ENCODE measurements around the gene GLIPR1.

GLIPR1 gene

DNA sequence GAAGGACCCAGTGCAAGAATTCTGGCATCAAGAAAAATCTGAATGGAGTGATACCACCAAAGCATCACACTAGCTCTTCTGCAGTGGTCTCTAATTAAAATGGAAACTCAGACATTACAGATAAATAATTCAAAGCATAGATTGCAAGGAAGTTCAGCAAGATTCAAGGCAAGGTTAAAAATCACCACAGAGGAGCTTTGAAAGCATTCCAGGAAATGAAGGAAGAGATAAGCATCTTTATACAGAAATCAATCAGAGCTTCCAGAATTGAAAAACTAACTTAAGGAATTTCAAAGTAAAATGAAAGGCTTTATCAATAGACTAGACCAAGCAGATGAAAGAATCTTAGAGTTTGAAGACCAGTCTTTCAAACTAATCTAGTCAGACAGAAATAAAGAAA, 20.4 kb upstream of the GLIPR1 start:
- TF ChIP-seq, protein P1, sequence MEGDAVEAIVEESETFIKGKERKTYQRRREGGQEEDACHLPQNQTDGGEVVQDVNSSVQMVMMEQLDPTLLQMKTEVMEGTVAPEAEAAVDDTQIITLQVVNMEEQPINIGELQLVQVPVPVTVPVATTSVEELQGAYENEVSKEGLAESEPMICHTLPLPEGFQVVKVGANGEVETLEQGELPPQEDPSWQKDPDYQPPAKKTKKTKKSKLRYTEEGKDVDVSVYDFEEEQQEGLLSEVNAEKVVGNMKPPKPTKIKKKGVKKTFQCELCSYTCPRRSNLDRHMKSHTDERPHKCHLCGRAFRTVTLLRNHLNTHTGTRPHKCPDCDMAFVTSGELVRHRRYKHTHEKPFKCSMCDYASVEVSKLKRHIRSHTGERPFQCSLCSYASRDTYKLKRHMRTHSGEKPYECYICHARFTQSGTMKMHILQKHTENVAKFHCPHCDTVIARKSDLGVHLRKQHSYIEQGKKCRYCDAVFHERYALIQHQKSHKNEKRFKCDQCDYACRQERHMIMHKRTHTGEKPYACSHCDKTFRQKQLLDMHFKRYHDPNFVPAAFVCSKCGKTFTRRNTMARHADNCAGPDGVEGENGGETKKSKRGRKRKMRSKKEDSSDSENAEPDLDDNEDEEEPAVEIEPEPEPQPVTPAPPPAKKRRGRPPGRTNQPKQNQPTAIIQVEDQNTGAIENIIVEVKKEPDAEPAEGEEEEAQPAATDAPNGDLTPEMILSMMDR (IDR thresholded peaks at IDR 0.05), result no peak

DNA sequence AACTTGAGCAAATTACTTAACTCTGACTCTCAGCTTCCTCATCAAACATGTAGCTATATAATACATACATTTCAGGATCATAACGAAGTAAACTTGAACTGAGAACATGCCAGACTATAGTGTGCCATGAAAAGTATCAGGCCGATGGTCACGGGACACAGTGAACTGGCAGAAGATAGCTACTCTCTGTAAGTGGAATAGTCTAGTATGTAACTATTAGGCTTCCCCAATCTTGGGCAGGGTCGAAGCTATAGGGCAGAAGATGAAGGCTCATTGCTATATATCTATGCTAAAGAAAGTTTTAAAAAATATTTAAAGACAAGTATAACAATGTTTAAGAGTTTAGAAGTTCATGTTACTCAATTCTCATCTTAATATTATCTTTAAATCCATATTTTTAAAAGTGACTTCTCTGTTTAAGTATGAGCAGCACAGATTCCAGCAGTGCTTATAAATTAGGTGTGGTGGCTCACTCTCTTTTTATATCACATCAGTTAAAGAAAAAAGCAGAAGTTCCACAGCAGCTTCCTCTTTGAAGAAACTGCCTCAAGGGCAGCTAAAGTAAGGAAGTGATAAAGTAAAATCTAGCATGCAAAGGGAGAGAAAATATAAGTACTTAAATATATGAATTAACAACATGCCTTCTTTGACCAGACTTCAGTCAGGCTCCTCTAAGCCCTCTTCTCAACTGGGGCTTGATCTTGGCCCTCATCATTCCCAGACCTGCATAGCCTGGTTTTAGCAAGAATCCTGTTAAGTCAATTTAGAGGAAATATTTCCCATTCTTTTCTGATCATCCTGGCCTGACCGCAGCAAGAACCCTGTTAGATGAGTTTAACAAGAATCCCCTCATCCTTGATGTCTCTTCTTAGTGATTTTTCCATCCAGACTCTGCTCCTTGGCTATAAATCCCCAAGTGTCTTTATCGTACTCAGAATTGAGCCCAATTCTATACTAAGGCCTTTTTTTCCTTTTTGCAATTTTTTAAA, 8.4 kb upstream of the GLIPR1 start:
- TF ChIP-seq, protein P1 (IDR thresholded peaks at IDR 0.05), result no peak

DNA sequence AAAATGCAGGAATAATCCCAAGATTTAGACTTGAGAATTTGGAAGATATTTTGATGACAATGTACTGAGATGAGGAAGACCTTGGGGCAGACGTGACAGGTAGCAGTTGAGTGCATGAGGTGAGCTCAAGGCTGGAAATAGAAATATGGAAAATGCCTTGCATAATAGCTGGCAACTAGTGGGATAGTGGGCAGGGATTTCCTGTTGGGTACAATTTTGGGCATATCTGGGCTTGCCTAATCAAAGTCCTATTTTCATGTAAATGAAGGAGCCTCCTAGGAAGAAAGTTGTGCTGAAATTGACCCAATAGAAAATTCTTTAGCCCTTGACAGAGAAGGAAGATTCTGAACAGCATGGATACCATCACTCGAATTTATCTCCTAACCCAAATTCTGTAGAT, 6.4 kb upstream of the GLIPR1 start:
- TF ChIP-seq, protein P1 (IDR thresholded peaks at IDR 0.05), result no peak

DNA sequence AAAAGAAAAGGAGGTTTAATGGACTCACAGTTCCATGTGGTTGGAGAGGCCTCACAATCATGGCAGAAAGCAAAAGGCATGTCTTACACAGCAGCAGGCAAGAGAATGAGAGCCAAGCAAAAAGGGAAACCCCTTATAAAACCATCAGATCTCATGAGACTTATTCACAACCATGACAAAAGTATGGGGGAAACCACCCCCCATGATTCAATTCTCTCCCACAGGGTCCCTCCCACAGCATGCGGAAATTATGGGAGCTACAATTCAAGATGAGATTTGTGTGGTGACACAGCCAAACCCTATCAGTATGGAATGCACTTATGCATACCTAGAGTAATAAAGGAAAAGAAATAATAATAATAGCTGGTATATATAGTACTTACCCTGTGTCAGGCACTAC, 4.5 kb upstream of the GLIPR1 start:
- TF ChIP-seq, protein P1 (IDR thresholded peaks at IDR 0.05), result no peak

DNA sequence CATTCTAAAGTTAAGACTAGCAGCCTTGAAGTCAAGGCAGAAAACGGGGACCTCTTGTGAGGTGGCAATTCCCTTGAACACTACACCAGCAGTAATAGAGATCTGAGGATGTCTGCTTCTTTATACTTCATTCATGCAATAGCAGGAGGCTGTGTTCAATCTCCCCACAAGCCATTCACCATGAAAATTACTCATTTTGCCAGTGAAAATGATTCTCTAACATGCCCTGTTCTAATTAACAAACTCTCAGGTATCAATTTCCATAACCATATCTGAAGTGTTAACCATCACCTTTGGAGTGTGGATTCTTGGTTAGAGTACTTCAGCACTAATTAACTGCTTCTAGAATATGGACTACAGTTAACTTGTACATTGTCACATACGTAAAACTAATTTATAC, 3.4 kb upstream of the GLIPR1 start:
- TF ChIP-seq, protein P1 (IDR thresholded peaks at IDR 0.05), result no peak

DNA sequence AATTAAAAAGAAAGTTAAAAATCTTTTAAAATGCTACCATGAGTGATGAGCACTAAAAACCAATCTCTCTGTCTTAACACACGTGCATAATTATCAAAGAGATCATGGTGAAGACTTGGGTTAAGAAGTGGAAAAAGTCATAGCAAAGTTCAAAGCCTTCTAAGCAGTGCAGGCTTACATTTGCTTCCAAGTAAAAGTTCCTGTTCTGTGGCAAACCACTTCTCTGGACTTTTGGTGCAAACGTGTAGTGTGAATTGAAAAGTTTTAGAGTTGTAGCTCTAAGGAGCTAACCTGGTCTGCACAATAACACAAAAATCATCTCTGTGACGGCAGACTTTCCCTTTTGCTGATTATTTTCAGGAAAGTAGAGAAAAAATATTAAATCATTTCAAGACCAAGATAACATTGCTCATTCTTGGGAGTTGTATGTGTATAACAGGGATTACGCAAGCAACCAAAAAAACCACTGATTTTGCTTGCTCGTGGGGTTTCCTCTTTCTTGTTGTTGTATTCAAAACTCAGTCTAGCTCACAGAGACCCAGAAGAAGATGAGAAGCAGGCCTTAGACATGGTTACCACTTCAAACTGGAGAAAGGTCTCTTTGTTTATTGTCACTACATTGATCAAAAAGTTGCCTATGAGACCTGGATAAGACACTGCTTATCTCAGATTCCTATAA, 2.3 kb upstream of the GLIPR1 start:
- TF ChIP-seq, protein P1 (IDR thresholded peaks at IDR 0.05), result no peak

DNA sequence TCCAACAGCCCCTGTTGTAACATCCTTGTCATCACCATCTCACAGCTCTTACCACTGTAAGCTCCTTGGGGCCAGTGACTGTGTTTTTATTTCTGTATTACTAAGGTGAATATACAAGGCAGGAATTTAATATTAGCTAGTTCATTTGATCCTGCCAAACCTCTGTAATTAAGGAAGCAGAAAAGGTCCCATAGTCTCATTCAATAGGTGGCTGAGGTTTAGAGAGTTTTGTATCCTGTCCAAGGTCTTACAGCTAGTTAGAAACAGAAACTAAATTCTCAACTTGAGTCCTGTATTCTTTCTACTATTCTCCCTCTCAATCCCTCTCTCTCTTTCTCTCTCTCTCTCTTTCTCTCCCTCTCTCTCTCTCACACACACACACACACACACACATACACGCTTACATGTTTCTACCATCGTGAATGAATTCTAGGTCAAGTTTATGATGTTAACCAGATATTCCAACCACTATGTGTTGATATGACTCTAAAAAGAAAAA, 543 bp upstream of the GLIPR1 start:
- TF ChIP-seq, protein P1 (IDR thresholded peaks at IDR 0.05), result no peak

Measured in LNCAP (cell line).